HepG2 (cell line): ENCODE results near the gene TRPC4AP. TPM values are rescaled to one million over a fixed set of nuclear protein-coding genes. Genes with fewer than 3 reads are reported as not detected.

Source experiments
- ASH2L ChIP-seq: fragments of 300-600, 200-600 bp; sonication (generic); IDR thresholded peaks from 2 replicates; pipeline ENCODE4 v1.7.0; 2017; ENCODE audit warnings: low read depth, mild to moderate bottlenecking, moderate library complexity, mixed read lengths, low read length; ENCODE audit not compliant: insufficient read length
- BRCA1 ChIP-seq: sonication (generic); formaldehyde crosslinking; IDR thresholded peaks from 2 replicates; pipeline ENCODE4 v1.4.0; 2020; ENCODE audit warnings: missing genetic modification reagents
- IKZF4 ChIP-seq: sonication (generic); formaldehyde crosslinking; IDR thresholded peaks from 2 replicates; pipeline ENCODE4 v1.5.1; 2020; ENCODE audit warnings: borderline replicate concordance, mild to moderate bottlenecking, low read depth, missing genetic modification reagents; ENCODE audit errors: not compliant biosample characterization
- JUND ChIP-seq: sonication (generic); formaldehyde crosslinking; IDR thresholded peaks from 2 replicates; pipeline ENCODE4 v1.8.0; 2022; ENCODE audit warnings: mild to moderate bottlenecking, missing genetic modification reagents
- MBD4 ChIP-seq: IDR thresholded peaks from 2 replicates; pipeline ENCODE4 v1.6.1; 2012; ENCODE audit warnings: low read length, inconsistent platforms, borderline replicate concordance
- MEF2D ChIP-seq: sonication (generic); formaldehyde crosslinking; IDR thresholded peaks from 2 replicates; pipeline ENCODE4 v1.5.1; 2020; ENCODE audit warnings: mild to moderate bottlenecking, missing genetic modification reagents
- SIX4 ChIP-seq: sonication (generic); formaldehyde crosslinking; IDR thresholded peaks from 2 replicates; pipeline ENCODE4 v1.4.0; 2020; ENCODE audit warnings: missing genetic modification reagents
- SMARCC2 ChIP-seq: fragments of 450-650 bp; IDR thresholded peaks from 2 replicates; pipeline ENCODE4 v1.6.1; 2017; ENCODE audit warnings: antibody characterized with exemption, mild to moderate bottlenecking
- ZBTB20 ChIP-seq: sonication (generic); formaldehyde crosslinking; IDR thresholded peaks from 2 replicates; pipeline ENCODE4 v1.8.1; 2023; ENCODE audit warnings: missing genetic modification reagents, low read depth, mild to moderate bottlenecking, borderline replicate concordance
- ZNF224 ChIP-seq: sonication (generic); formaldehyde crosslinking; IDR thresholded peaks from 2 replicates; pipeline ENCODE4 v1.5.0; 2020; ENCODE audit warnings: mild to moderate bottlenecking, missing genetic modification reagents
- ZNF430 ChIP-seq: sonication (generic); formaldehyde crosslinking; IDR thresholded peaks from 2 replicates; pipeline ENCODE4 v1.9.0; 2021; ENCODE audit warnings: mild to moderate bottlenecking, missing genetic modification reagents
- ZNF569 ChIP-seq: sonication (generic); formaldehyde crosslinking; IDR thresholded peaks from 2 replicates; pipeline ENCODE4 v1.5.0; 2020; ENCODE audit warnings: mild to moderate bottlenecking, missing genetic modification reagents, moderate library complexity, borderline replicate concordance
- ZNF761 ChIP-seq: sonication (generic); formaldehyde crosslinking; conservative IDR thresholded peaks from 2 replicates; pipeline ENCODE4 v1.4.0; 2020; ENCODE audit warnings: mild to moderate bottlenecking, missing genetic modification reagents
- ZNF792 ChIP-seq: IDR thresholded peaks from 2 replicates; pipeline ENCODE4 v1.6.1; 2016
- ZNF841 ChIP-seq: sonication (generic); formaldehyde crosslinking; IDR thresholded peaks from 2 replicates; pipeline ENCODE4 v1.8.1; 2023; ENCODE audit warnings: missing genetic modification reagents, borderline replicate concordance
- polyA plus RNA-seq, 8 experiments: library from polyadenylated mRNA; depleted of rRNA in 3 of 8; stranded (reverse) in 7 of 8; unstranded in 1 of 8; fragments of >200 nt; fragmentation: Illumina TruSeq in 4 of 8; extraction: Trizol in 4 of 8; gene quantifications; 2 replicates each; pipeline versions ENCODE4 v1.2.1 to v1.2.3, GENCODE V29; 2011 to 2016; ENCODE audit warnings: low read depth in 4 of 8, missing spikeins in 1 of 8, mixed read lengths in 1 of 8; ENCODE audit not compliant: insufficient read depth in 1 of 8
- total RNA-seq, 5 experiments: library from RNA; depleted of rRNA; stranded (reverse); fragments of >200 nt; fragmentation: Illumina TruSeq; extraction: Trizol; gene quantifications; 2 replicates each; pipeline ENCODE4 v1.2.3, GENCODE V29; 2016; ENCODE audit warnings: low read depth in 1 of 5
- TF ChIP-seq, protein P1 (sequence below): sonication (generic); formaldehyde crosslinking; IDR thresholded peaks from 2 replicates; pipeline ENCODE4 v1.4.0; 2020; ENCODE audit warnings: missing genetic modification reagents, borderline replicate concordance
- TF ChIP-seq, protein P2 (sequence below): sonication (generic); formaldehyde crosslinking; IDR thresholded peaks from 2 replicates; pipeline ENCODE4 v1.5.0; 2020; ENCODE audit warnings: mild to moderate bottlenecking, missing genetic modification reagents
- TF ChIP-seq, protein P3 (sequence below): sonication (generic); formaldehyde crosslinking; IDR thresholded peaks from 2 replicates; pipeline ENCODE4 v1.9.0; 2022; ENCODE audit warnings: missing genetic modification reagents, mild to moderate bottlenecking, borderline replicate concordance
- TF ChIP-seq, protein P4 (sequence below): fragments of 450-650 bp; IDR thresholded peaks from 2 replicates; pipeline ENCODE4 v1.6.1; 2017
- TF ChIP-seq, protein P5 (sequence below): sonication (generic); formaldehyde crosslinking; IDR thresholded peaks from 2 replicates; pipeline ENCODE4 v1.4.0; 2020; ENCODE audit warnings: missing genetic modification reagents

TRPC4AP gene
- total and polyA plus RNA-seq, 2 of the 13 experiments (the other 11 are each of a cell fraction or from before 2014, with no cell fraction given) = 136 to 137 TPM

DNA sequence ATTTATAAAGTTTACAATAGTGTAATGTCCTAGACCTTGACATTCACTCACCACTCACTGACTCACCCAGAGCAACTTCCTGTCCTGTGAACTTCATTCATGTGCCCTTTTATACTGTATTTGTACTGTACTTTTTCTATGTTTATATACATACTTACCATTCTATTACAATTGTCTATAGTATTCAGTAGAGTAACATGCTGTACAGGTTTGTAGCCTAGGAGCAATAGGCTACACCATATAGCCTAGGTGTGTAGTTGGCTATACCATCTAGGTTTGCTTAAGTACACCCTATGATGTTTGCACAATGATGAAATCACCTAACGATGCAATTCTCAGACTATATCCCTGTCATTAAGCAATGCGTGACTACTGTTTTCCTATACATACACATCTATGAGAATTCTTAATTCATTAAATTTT lies 37.1 kb upstream of the TRPC4AP start (continued):
- TF ChIP-seq, protein P1, sequence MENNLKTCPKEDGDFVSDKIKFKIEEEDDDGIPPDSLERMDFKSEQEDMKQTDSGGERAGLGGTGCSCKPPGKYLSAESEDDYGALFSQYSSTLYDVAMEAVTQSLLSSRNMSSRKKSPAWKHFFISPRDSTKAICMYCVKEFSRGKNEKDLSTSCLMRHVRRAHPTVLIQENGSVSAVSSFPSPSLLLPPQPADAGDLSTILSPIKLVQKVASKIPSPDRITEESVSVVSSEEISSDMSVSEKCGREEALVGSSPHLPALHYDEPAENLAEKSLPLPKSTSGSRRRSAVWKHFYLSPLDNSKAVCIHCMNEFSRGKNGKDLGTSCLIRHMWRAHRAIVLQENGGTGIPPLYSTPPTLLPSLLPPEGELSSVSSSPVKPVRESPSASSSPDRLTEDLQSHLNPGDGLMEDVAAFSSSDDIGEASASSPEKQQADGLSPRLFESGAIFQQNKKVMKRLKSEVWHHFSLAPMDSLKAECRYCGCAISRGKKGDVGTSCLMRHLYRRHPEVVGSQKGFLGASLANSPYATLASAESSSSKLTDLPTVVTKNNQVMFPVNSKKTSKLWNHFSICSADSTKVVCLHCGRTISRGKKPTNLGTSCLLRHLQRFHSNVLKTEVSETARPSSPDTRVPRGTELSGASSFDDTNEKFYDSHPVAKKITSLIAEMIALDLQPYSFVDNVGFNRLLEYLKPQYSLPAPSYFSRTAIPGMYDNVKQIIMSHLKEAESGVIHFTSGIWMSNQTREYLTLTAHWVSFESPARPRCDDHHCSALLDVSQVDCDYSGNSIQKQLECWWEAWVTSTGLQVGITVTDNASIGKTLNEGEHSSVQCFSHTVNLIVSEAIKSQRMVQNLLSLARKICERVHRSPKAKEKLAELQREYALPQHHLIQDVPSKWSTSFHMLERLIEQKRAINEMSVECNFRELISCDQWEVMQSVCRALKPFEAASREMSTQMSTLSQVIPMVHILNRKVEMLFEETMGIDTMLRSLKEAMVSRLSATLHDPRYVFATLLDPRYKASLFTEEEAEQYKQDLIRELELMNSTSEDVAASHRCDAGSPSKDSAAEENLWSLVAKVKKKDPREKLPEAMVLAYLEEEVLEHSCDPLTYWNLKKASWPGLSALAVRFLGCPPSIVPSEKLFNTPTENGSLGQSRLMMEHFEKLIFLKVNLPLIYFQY (CRISPR knock-in tag) = no peak
- TF ChIP-seq SIX4 (CRISPR knock-in tag) (no peak), ZNF224 (CRISPR knock-in tag) (no peak), ZNF569 (no peak), BRCA1 (CRISPR knock-in tag) (no peak), SMARCC2 (0 out of 2 replicates have a peak, but pooled peaks have one; percentile 53), MBD4 (no peak), ASH2L (peak; percentile 65), JUND (CRISPR knock-in tag) (peak; percentile 71), ZNF761 (CRISPR knock-in tag) (no peak), ZNF841 (CRISPR knock-in tag) (no peak), ZNF792 (CRISPR knock-in tag) (no peak), MEF2D (CRISPR knock-in tag) (no peak), ZNF430 (CRISPR knock-in tag) (no peak), IKZF4 (no peak), ZBTB20 (peak; percentile 98)
- TF ChIP-seq, protein P2, sequence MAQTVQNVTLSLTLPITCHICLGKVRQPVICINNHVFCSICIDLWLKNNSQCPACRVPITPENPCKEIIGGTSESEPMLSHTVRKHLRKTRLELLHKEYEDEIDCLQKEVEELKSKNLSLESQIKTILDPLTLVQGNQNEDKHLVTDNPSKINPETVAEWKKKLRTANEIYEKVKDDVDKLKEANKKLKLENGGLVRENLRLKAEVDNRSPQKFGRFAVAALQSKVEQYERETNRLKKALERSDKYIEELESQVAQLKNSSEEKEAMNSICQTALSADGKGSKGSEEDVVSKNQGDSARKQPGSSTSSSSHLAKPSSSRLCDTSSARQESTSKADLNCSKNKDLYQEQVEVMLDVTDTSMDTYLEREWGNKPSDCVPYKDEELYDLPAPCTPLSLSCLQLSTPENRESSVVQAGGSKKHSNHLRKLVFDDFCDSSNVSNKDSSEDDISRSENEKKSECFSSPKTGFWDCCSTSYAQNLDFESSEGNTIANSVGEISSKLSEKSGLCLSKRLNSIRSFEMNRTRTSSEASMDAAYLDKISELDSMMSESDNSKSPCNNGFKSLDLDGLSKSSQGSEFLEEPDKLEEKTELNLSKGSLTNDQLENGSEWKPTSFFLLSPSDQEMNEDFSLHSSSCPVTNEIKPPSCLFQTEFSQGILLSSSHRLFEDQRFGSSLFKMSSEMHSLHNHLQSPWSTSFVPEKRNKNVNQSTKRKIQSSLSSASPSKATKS (CRISPR knock-in tag) = 0 out of 2 replicates have a peak, but pooled peaks have one; percentile 37
- TF ChIP-seq, protein P3, sequence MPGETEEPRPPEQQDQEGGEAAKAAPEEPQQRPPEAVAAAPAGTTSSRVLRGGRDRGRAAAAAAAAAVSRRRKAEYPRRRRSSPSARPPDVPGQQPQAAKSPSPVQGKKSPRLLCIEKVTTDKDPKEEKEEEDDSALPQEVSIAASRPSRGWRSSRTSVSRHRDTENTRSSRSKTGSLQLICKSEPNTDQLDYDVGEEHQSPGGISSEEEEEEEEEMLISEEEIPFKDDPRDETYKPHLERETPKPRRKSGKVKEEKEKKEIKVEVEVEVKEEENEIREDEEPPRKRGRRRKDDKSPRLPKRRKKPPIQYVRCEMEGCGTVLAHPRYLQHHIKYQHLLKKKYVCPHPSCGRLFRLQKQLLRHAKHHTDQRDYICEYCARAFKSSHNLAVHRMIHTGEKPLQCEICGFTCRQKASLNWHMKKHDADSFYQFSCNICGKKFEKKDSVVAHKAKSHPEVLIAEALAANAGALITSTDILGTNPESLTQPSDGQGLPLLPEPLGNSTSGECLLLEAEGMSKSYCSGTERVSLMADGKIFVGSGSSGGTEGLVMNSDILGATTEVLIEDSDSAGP (CRISPR knock-in tag) = no peak
- TF ChIP-seq, protein P4, sequence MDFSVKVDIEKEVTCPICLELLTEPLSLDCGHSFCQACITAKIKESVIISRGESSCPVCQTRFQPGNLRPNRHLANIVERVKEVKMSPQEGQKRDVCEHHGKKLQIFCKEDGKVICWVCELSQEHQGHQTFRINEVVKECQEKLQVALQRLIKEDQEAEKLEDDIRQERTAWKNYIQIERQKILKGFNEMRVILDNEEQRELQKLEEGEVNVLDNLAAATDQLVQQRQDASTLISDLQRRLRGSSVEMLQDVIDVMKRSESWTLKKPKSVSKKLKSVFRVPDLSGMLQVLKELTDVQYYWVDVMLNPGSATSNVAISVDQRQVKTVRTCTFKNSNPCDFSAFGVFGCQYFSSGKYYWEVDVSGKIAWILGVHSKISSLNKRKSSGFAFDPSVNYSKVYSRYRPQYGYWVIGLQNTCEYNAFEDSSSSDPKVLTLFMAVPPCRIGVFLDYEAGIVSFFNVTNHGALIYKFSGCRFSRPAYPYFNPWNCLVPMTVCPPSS = no peak
- TF ChIP-seq, protein P5, sequence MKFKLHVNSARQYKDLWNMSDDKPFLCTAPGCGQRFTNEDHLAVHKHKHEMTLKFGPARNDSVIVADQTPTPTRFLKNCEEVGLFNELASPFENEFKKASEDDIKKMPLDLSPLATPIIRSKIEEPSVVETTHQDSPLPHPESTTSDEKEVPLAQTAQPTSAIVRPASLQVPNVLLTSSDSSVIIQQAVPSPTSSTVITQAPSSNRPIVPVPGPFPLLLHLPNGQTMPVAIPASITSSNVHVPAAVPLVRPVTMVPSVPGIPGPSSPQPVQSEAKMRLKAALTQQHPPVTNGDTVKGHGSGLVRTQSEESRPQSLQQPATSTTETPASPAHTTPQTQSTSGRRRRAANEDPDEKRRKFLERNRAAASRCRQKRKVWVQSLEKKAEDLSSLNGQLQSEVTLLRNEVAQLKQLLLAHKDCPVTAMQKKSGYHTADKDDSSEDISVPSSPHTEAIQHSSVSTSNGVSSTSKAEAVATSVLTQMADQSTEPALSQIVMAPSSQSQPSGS (CRISPR knock-in tag) = peak; percentile 83; the same call in 1 of the 2 replicates
